Pancreas (tissue), 10 donors: Measurements from ENCODE around the gene ACKR1. TPM values are rescaled to one million over a fixed set of nuclear protein-coding genes. Genes with fewer than 3 reads are reported as not detected.

Experiments
- ATAC-seq, 4 donors: fragments of 200-7000 bp; cut with Tn5 transposase; one replicate each; pipeline versions ENCODE4 v1.8.0 to v1.9.1; 2020; ENCODE audit warnings: mild to moderate bottlenecking in 4 of 4, moderate library complexity in 4 of 4
- DNase-seq, 6 donors: peaks; one replicate each; pipeline ENCODE4 v3.0.0-alpha.2; 2020
- FAIRE-seq: peaks from 2 replicates; lab custom pipeline; 2012; peaks lifted over from hg19 to GRCh38; lab: Jason Lieb, UNC
- H3K27ac ChIP-seq, 4 donors: fragments of 200-600 bp; sonication (generic); 1 replicate in 3 of 4; 2 replicates in 1 of 4; pipeline versions ENCODE4 v1.5.0 to v1.8.0; 2020
- H3K27me3 ChIP-seq, 4 donors: fragments of 200-600 bp; one replicate each; pipeline ENCODE4 v1.8.0; 2021
- H3K36me3 ChIP-seq, 3 donors: fragments of 200-600 bp; sonication (generic) in 1 of 3; one replicate each; pipeline versions ENCODE4 v1.5.0 to v1.8.0; 2020 to 2021
- H3K4me1 ChIP-seq, 3 donors: fragments of 200-600 bp; one replicate each; pipeline ENCODE4 v1.8.0; 2021
- H3K4me3 ChIP-seq, 4 donors: fragments of 200-600 bp; sonication (generic) in 2 of 4; one replicate each; pipeline versions ENCODE4 v1.5.0 to v1.8.0; 2020 to 2021
- H3K9me3 ChIP-seq, 4 donors: fragments of 200-600 bp; one replicate each; pipeline ENCODE4 v1.8.0; 2021
- CTCF ChIP-seq, 4 donors: fragments of 200-600 bp; sonication (generic) in 3 of 4; IDR thresholded peaks; one replicate each; pipeline versions ENCODE4 v1.5.0 to v1.8.0; 2021; ENCODE audit warnings: antibody characterized with exemption in 4 of 4
- WGBS, 2 donors: extraction: QIAGEN DNeasy Blood & Tissue Kit; methylation state at CpG; one replicate each; pipeline ENCODE4 v1.1.7; 2013; 5-methylcytosine and 5-hydroxymethylcytosine counted together
- intact Hi-C, 3 donors: fragments of 100-400 bp; cut with DNase I; formaldehyde crosslinking; loops; one replicate each; pipeline versions ENCODE4 v1.11.1 to v1.14.2; 2022
- polyA plus RNA-seq, 2 donors: library from polyadenylated mRNA; stranded (reverse); fragments of 200-250 nt; gene quantifications; one replicate each; pipeline ENCODE4 v1.2.3, GENCODE V29; 2013
- total RNA-seq, 6 donors: library from RNA; stranded (reverse); fragmentation: NEBNext Ultra II Directional in 4 of 6; extraction: Animal tissue kit (Norgen Biotek cat#: 25700) in 4 of 6; gene quantifications; one replicate each; pipeline versions ENCODE4 v1.2.1 to v1.2.4, GENCODE V29; 2021 to 2023
- donor health status: healthy with polysubstance abuse.
- donor health status: DM: no; HTN: no; CAD: no; lungs with moderate emphysema.
- donor health status: DM: no; HTN: no; CAD: no.
- donor health status: control.
- donor health status: control.
- donor health status: Bipolar disorder and iron deficiency.
- donor health status: DM: yes; HTN: yes; CAD: no.
- donor health status: DM: no; HTN: no; CAD: no.
- donor health status: DM: no; HTN: no; CAD: no.
- donor health status: DM: yes; HTN: yes; CAD: no.

The ACKR1 gene
- total and polyA plus RNA-seq, 8 donors: 4.1 to 27.0 (median 10.8) TPM

DNA sequence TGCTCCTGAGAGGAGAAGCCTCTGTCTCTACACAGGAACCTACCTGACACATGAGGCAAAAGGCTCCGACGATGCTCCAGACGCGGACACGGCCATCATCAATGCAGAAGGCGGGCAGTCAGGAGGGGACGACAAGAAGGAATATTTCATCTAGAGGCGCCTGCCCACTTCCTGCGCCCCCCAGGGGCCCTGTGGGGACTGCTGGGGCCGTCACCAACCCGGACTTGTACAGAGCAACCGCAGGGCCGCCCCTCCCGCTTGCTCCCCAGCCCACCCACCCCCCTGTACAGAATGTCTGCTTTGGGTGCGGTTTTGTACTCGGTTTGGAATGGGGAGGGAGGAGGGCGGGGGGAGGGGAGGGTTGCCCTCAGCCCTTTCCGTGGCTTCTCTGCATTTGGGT lies 3.9 kb upstream of the ACKR1 start:
- no peak for ATAC-seq

GRCh38 chr1:159201642-159202041 lies 3.0 kb upstream of the ACKR1 start:
- WGBS, 2 donors: 35 to 56% methylated on average over 5 of the region's 5 CpGs
- Histone ChIP-seq H3K4me3 (no peak overlapping the region), H3K27ac (no peak overlapping the region), H3K36me3 (no peaks in the 10 kb centered on the region), H3K4me1 (no peaks in the 10 kb centered on the region), H3K27me3 (peaks cover 0 to 4% (median 0%) of the 10 kb centered on the region in 4 donors), H3K9me3 (no peaks in the 10 kb centered on the region)
- no peak for TF ChIP-seq CTCF (IDR thresholded peaks at IDR 0.05)
- ATAC-seq (no peak), FAIRE-seq (no peak), DNase-seq (no peak)
- intact Hi-C loops: loop anchor here in 1 of 3 donors (10.0 kb wide), 1 partner anchor 47 kb away; no protein-coding TSS in a partner anchor

More for the DNA sequence above, 3.9 kb upstream of the ACKR1 start:
- DNase-seq (no peak), FAIRE-seq (no peak)
- H3K36me3 ChIP-seq: no peaks in the 10 kb centered on the region
- intact Hi-C loops: loop anchor here in 1 of 3 donors (10.0 kb wide), 1 partner anchor 46 kb away; no protein-coding TSS in a partner anchor
- WGBS, 2 donors: 47 to 53% methylated on average over 18 of the region's 18 CpGs
- no peak for TF ChIP-seq CTCF (IDR thresholded peaks at IDR 0.05)
- H3K4me1 ChIP-seq: no peaks in the 10 kb centered on the region
- no peak overlapping the region for H3K27ac ChIP-seq
- no peaks in the 10 kb centered on the region for H3K9me3 ChIP-seq
- no peak overlapping the region for H3K4me3 ChIP-seq
- peaks cover 0 to 4% (median 0%) of the 10 kb centered on the region in 4 donors for H3K27me3 ChIP-seq

DNA sequence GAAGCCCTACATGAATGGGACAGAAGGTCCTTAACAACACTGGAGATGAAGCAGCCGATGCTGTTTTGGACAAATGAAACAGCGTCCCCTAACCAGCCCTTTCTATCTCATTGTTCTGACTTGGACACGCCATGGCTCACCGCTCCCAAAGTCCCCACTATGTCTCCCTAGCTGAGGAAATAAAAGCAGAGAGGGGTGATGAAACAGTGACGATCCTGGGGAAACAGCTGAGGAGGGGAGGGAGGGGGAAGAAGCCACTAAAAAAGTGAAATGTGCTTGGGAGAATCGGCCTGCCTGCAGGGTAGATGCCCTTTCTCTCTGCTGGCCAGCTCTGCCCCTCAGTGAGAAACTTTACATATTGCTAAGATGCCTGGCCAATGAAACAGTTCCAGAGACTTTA lies 1.1 kb upstream of the ACKR1 start:
- H3K27me3 ChIP-seq: peaks cover 0 to 4% (median 0%) of the 10 kb centered on the region in 4 donors
- no peak for TF ChIP-seq CTCF (IDR thresholded peaks at IDR 0.05)
- no peak for DNase-seq
- H3K36me3 ChIP-seq: no peaks in the 10 kb centered on the region
- intact Hi-C loops: loop anchor here in 1 of 3 donors (10.0 kb wide), 1 partner anchor 49 kb away; no protein-coding TSS in a partner anchor
- no peak for ATAC-seq
- no peaks in the 10 kb centered on the region for H3K9me3 ChIP-seq
- no peak for FAIRE-seq
- 54 to 58% methylated on average over 6 of the region's 6 CpGs for WGBS, 2 donors
- no peak overlapping the region for H3K4me3 ChIP-seq
- H3K27ac ChIP-seq: no peak overlapping the region
- no peaks in the 10 kb centered on the region for H3K4me1 ChIP-seq

GRCh38 chr1:159205225-159205624 lies 550 bp downstream of the ACKR1 start:
- no peak for TF ChIP-seq CTCF (IDR thresholded peaks at IDR 0.05)
- 42 to 51% methylated on average over 6 of the region's 6 CpGs for WGBS, 2 donors
- FAIRE-seq (no peak), DNase-seq (no peak), ATAC-seq (no peak)
- no peaks in the 10 kb centered on the region for H3K9me3 ChIP-seq
- H3K36me3 ChIP-seq: no peaks in the 10 kb centered on the region
- peaks cover 0 to 4% (median 0%) of the 10 kb centered on the region in 4 donors for H3K27me3 ChIP-seq
- H3K4me3 ChIP-seq: no peak overlapping the region
- no peak overlapping the region for H3K27ac ChIP-seq
- intact Hi-C loops: loop anchor here in 1 of 3 donors (10.0 kb wide), 1 partner anchor 50 kb away; no protein-coding TSS in a partner anchor
- H3K4me1 ChIP-seq: no peaks in the 10 kb centered on the region

GRCh38 chr1:159206110-159206509 lies 1.4 kb downstream of the ACKR1 start:
- no peaks in the 10 kb centered on the region for H3K36me3 ChIP-seq
- no peak overlapping the region for H3K27ac ChIP-seq
- 71 to 73% methylated on average over 4 of the region's 4 CpGs for WGBS, 2 donors
- intact Hi-C loops: loop anchor here in 1 of 3 donors (10.0 kb wide), 1 partner anchor 51 kb away; no protein-coding TSS in a partner anchor
- H3K4me1 ChIP-seq: no peaks in the 10 kb centered on the region
- TF ChIP-seq CTCF (IDR thresholded peaks at IDR 0.05): no peak
- no peak for DNase-seq
- H3K9me3 ChIP-seq: no peaks in the 10 kb centered on the region
- no peak overlapping the region for H3K4me3 ChIP-seq
- FAIRE-seq: no peak
- H3K27me3 ChIP-seq: peaks cover 0 to 7% (median 0%) of the 10 kb centered on the region in 4 donors
- no peak for ATAC-seq
